ENCODE results near the gene ITPR1. TPM values are rescaled to one million over a fixed set of nuclear protein-coding genes. Genes with fewer than 3 reads are reported as not detected.

Gene ITPR1
- total and polyA plus RNA-seq, 4 donors = 3.7 to 39.4 (median 8.2) TPM

DNA sequence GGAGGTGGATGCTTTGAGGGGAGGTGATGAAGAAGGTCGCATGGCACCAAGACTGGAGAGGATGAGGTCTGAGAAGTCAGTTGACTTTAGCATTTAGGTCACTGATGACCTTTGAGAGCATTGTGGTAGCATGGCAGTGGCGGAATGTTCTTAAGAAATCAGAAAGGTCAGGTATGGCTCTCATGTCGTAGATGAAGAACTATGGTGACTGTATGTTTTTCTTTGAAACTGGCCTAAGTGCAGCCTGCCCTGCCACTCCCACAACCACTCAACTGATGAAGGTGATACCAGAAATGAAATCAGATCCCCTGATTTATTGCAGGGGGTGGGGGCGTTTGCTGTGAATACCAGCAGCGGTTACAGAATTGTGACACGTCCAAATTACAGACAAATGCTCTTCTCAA lies 102.6 kb downstream of the ITPR1 start:
- no peaks in the 10 kb centered on the region for H3K27me3 ChIP-seq (ENCODE audit: control insufficient read depth in 4 of 4, insufficient read depth in 4 of 4, low read length in 3 of 4)
- no peak for TF ChIP-seq JUND (IDR thresholded peaks at IDR 0.05)
- no peak for TF ChIP-seq NR2F2 (IDR thresholded peaks at IDR 0.05)
- TF ChIP-seq FOXA1 (IDR thresholded peaks at IDR 0.05) = no peak
- TF ChIP-seq ZBTB33 (IDR thresholded peaks at IDR 0.05) = no peak
- TF ChIP-seq HNF4A (conservative IDR thresholded peaks at IDR 0.05) = no peak
- TF ChIP-seq SP1 (IDR thresholded peaks at IDR 0.05) = no peak
- TF ChIP-seq REST (IDR thresholded peaks at IDR 0.05) = no peak
- TF ChIP-seq FOXA2 (IDR thresholded peaks at IDR 0.05) = no peak
- TF ChIP-seq RAD21 (IDR thresholded peaks at IDR 0.05) = no peak
- TF ChIP-seq HNF4G (IDR thresholded peaks at IDR 0.05) = no peak
- no peak for TF ChIP-seq EGR1 (IDR thresholded peaks at IDR 0.05; ENCODE audit: low read depth in 2 of 2)
- no peak for TF ChIP-seq CTCF (IDR thresholded peaks at IDR 0.05; ENCODE audit: low read depth, low read length, missing input control)
- TF ChIP-seq, protein P1, sequence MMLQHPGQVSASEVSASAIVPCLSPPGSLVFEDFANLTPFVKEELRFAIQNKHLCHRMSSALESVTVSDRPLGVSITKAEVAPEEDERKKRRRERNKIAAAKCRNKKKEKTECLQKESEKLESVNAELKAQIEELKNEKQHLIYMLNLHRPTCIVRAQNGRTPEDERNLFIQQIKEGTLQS (IDR thresholded peaks at IDR 0.05) = no peak
- no peak for TF ChIP-seq GABPA (IDR thresholded peaks at IDR 0.05 in 1 of 2, conservative IDR thresholded peaks at IDR 0.05 in 1 of 2)
- TF ChIP-seq YY1 (IDR thresholded peaks at IDR 0.05) = no peak
- TF ChIP-seq, protein P2, sequence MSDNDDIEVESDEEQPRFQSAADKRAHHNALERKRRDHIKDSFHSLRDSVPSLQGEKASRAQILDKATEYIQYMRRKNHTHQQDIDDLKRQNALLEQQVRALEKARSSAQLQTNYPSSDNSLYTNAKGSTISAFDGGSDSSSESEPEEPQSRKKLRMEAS (IDR thresholded peaks at IDR 0.05) = no peak
- TF ChIP-seq TAF1 (conservative IDR thresholded peaks at IDR 0.05) = no peak
- no peak for TF ChIP-seq RXRA (IDR thresholded peaks at IDR 0.05)
- no peak overlapping the region for H3K9ac ChIP-seq (ENCODE audit: low read depth in 1 of 2, low read length in 2 of 2)
- H3K36me3 ChIP-seq (ENCODE audit: control insufficient read depth in 4 of 4, insufficient read depth in 3 of 4, low read depth in 1 of 4, low read length in 3 of 4) = no peaks in the 10 kb centered on the region
- peaks cover 0 to 13% (median 10%) of the 10 kb centered on the region in 4 donors for H3K4me1 ChIP-seq (ENCODE audit: control insufficient read depth in 4 of 4, insufficient read depth in 4 of 4, low read length in 3 of 4)
- H3K9me3 ChIP-seq (ENCODE audit: control insufficient read depth in 4 of 4, low read length in 3 of 4) = no peaks in the 10 kb centered on the region
- H3K4me3 ChIP-seq (ENCODE audit: low read depth in 1 of 3, low read length in 3 of 3) = no peak overlapping the region
- 94% methylated on average over 6 of the region's 6 CpGs for WGBS
- no peak overlapping the region for H3K27ac ChIP-seq (ENCODE audit: low read depth in 1 of 2, low read length in 2 of 2)
- DNase-seq (ENCODE audit: low spot score) = no peak
